PC-9 (cell line): ENCODE measurements around the gene NFKB2.

Experiments
- CTCF ChIP-seq: fragments of 200-600 bp; sonication (generic); conservative IDR thresholded peaks from 2 replicates; pipeline ENCODE4 v1.6.1; 2017; ENCODE audit warnings: mixed run types, antibody characterized with exemption, mild to moderate bottlenecking, moderate library complexity
- EZH2 ChIP-seq: fragments of 200-600 bp; sonication (generic); IDR thresholded peaks from 2 replicates; pipeline ENCODE4 v1.8.0; 2017; ENCODE audit warnings: antibody characterized with exemption, low read depth

GRCh38 chr10:102438374-102438773 lies 42.9 kb downstream of the NFKB2 start:
- TF ChIP-seq CTCF (no peak), EZH2 (no peak)
